Embryonic facial prominence (tissue), 1 donor: Measurements from ENCODE around the gene TSR3.

Experiments used
- DNase-seq: peaks from one replicate; pipeline ENCODE4 v3.0.0-alpha.2; 2016; ENCODE audit errors: extremely low spot score

Gene TSR3

GRCh38 chr16:1377406-1378010, 25.8 kb upstream of the TSR3 start:
- DNase-seq: no peak

- no peak for DNase-seq
These were observed 24.2 kb upstream of the TSR3 start for GRCh38 chr16:1375741-1376410.

- no peak for DNase-seq
These were observed 23.6 kb upstream of the TSR3 start for GRCh38 chr16:1375298-1375640.

GRCh38 chr16:1374418-1375297, 23.0 kb upstream of the TSR3 start:
- DNase-seq: no peak

- no peak for DNase-seq
These were observed 20.7 kb upstream of the TSR3 start for GRCh38 chr16:1372292-1372950.

GRCh38 chr16:1371054-1371978, 19.6 kb upstream of the TSR3 start:
- DNase-seq: no peak

- DNase-seq: no peak
These were observed 16.0 kb upstream of the TSR3 start for GRCh38 chr16:1367486-1368174.

GRCh38 chr16:1366712-1367299, 15.1 kb upstream of the TSR3 start:
- DNase-seq: no peak

- DNase-seq: no peak
These were observed 14.5 kb upstream of the TSR3 start for GRCh38 chr16:1366060-1366711.

- no peak for DNase-seq
These were observed 12.8 kb upstream of the TSR3 start for GRCh38 chr16:1364510-1364909.

GRCh38 chr16:1363501-1364041, 11.9 kb upstream of the TSR3 start:
- no peak for DNase-seq

GRCh38 chr16:1362807-1363206, 11.1 kb upstream of the TSR3 start:
- no peak for DNase-seq

GRCh38 chr16:1361685-1362360, 10.1 kb upstream of the TSR3 start:
- DNase-seq: no peak

- no peak for DNase-seq
These were observed 6.4 kb upstream of the TSR3 start for GRCh38 chr16:1357906-1358566.

GRCh38 chr16:1356061-1356900, 4.6 kb upstream of the TSR3 start:
- DNase-seq: no peak

GRCh38 chr16:1355591-1355990, 3.9 kb upstream of the TSR3 start:
- DNase-seq: no peak

GRCh38 chr16:1354815-1355540, 3.3 kb upstream of the TSR3 start:
- DNase-seq: no peak
